ENCODE results near the gene CALML3.

The CALML3 gene

GRCh38 chr10:5545011-5545410 is 20.2 kb downstream of the CALML3 start:
- DNase-seq, result no peak

- DNase-seq, result no peak
Measured at GRCh38 chr10:5545426-5545777, 20.6 kb downstream of the CALML3 start.

- DNase-seq, result no peak
Measured at GRCh38 chr10:5545778-5546710, 21.3 kb downstream of the CALML3 start.

- DNase-seq, result no peak
Measured at GRCh38 chr10:5546891-5547680, 22.3 kb downstream of the CALML3 start.

- no peak for DNase-seq
Measured at GRCh38 chr10:5547681-5547930, 22.8 kb downstream of the CALML3 start.

GRCh38 chr10:5547931-5548660 is 23.3 kb downstream of the CALML3 start:
- no peak for DNase-seq

- no peak for DNase-seq
Measured at GRCh38 chr10:5549462-5550249, 24.9 kb downstream of the CALML3 start.

GRCh38 chr10:5550250-5550545 is 25.4 kb downstream of the CALML3 start:
- DNase-seq, result no peak

- DNase-seq, result no peak
Measured at GRCh38 chr10:5550621-5551530, 26.1 kb downstream of the CALML3 start.

GRCh38 chr10:5551531-5552375 is 27.0 kb downstream of the CALML3 start:
- DNase-seq, result peak; percentile 64

- DNase-seq, result no peak
Measured at GRCh38 chr10:5552376-5553321, 27.9 kb downstream of the CALML3 start.

- no peak for DNase-seq
Measured at GRCh38 chr10:5553400-5554170, 28.8 kb downstream of the CALML3 start.

- no peak for DNase-seq
Measured at GRCh38 chr10:5555021-5555510, 30.3 kb downstream of the CALML3 start.

- DNase-seq, result no peak
Measured at GRCh38 chr10:5555881-5556280, 31.1 kb downstream of the CALML3 start.

GRCh38 chr10:5556576-5556975 is 31.8 kb downstream of the CALML3 start:
- DNase-seq, result no peak

GRCh38 chr10:5557040-5557721 is 32.4 kb downstream of the CALML3 start:
- no peak for DNase-seq

GRCh38 chr10:5557799-5558771 is 33.3 kb downstream of the CALML3 start:
- no peak for DNase-seq
